ENCODE results near the gene KLHDC8A. TPM values are rescaled to one million over a fixed set of nuclear protein-coding genes. Genes with fewer than 3 reads are reported as not detected.

The KLHDC8A gene
- total and polyA plus RNA-seq, 2 of the 4 experiments (the other 2 are of a cell fraction) = not detected

GRCh38 chr1:205348554-205349487 lies 7.9 kb downstream of the KLHDC8A start (continued):
- no peak for TF ChIP-seq BHLHE40 (IDR thresholded peaks at IDR 0.05; ENCODE audit: low read depth, low read length)

DNA sequence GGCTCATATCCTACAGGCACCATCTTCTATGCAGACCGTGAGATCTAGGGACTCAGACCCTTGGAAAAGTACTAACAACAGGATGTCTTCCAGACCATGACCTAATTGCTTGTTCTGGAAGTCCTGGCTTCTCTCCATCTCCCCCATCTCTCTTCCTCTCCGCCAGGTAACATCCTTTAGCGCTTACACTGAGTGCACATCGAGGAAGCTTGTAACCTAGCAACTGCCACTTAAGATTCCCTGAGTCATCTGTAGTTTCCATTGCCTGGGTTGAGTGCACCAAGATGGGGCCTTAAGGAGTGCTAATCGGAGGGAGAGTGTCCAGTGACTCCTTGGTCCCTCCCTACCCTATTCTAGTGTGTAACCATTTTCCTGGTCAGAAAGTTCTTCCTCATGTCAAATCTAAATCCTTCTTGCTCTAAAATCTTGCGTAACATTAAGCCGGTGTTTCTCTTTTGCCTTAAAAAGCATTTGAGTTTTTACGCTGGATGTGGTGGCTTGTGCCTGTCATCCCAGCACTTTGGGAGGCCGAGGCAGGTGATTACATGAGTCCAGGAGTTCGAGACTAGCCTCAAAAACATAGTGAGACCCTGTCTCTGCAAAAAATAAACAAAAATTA lies 9.7 kb downstream of the KLHDC8A start:
- dilution Hi-C loops (cut with HindIII; ENCODE audit: low sequenced_read_pairs, unreplicated experiment) = no loop called here
- Histone ChIP-seq H2AK9ac (replicated peaks; ENCODE audit: low read depth, low read length, poor library complexity) (no peak overlapping the region), H3K4me3 (ENCODE audit: insufficient read depth, low read depth, low read length) (no peak overlapping the region), H3K23ac (ENCODE audit: low read depth, low read length) (no peak overlapping the region), H3K4me1 (ENCODE audit: control insufficient read depth, insufficient read depth, low read length) (no peaks in the 10 kb centered on the region), H2BK5ac (ENCODE audit: low read depth, low read length, poor library complexity, severe bottlenecking) (no peak overlapping the region), H2AFZ (replicated peaks; ENCODE audit: low read length, poor library complexity) (no peak overlapping the region), H4K20me1 (ENCODE audit: insufficient read depth, low read length) (no peaks in the 10 kb centered on the region), H3K9me3 (ENCODE audit: control insufficient read depth, insufficient read depth, low read length) (no peaks in the 10 kb centered on the region; the same call in 1 of the 2 replicates), H3K14ac (replicated peaks; ENCODE audit: low read depth, low read length) (no peak overlapping the region), H3K56ac (ENCODE audit: extremely low read depth, insufficient read depth, low read length) (no peak overlapping the region), H4K5ac (ENCODE audit: low read depth, low read length) (no peak overlapping the region), H4K8ac (ENCODE audit: low read depth in 2 of 2, low read length in 2 of 2) (no peak overlapping the region), H3K79me1 (ENCODE audit: low read depth in 1 of 2, low read length in 2 of 2) (no peaks in the 10 kb centered on the region), H3K18ac (ENCODE audit: low read depth, low read length) (no peak overlapping the region), H2AK5ac (ENCODE audit: low read depth, low read length) (no peak overlapping the region), H3K9me1 (ENCODE audit: insufficient read depth, low read length) (no peaks in the 10 kb centered on the region), H2BK20ac (ENCODE audit: low read depth, low read length) (no peak overlapping the region), H2BK120ac (ENCODE audit: low read depth, low read length) (no peak overlapping the region), H2BK15ac (ENCODE audit: low read depth, low read length) (no peak overlapping the region), H3K9ac (ENCODE audit: low read depth, low read length) (no peak overlapping the region), H4K91ac (ENCODE audit: insufficient read depth, low read depth, low read length) (no peak overlapping the region), H3K27me3 (ENCODE audit: control insufficient read depth, insufficient read depth, low read length) (peaks cover 82% of the 10 kb centered on the region), H3K4me2 (ENCODE audit: low read depth, low read length) (no peak overlapping the region), H3K27ac (ENCODE audit: insufficient read depth, low read length) (no peak overlapping the region), H3K4ac (ENCODE audit: low read depth, low read length) (no peak overlapping the region), H3K36me3 (ENCODE audit: control insufficient read depth, insufficient read depth, low read length) (no peaks in the 10 kb centered on the region)
- TF ChIP-seq CEBPB (IDR thresholded peaks at IDR 0.05; ENCODE audit: low read depth, low read length) (peak; percentile 80), RFX5 (IDR thresholded peaks at IDR 0.05; ENCODE audit: low read depth, low read length) (no peak)
- intact Hi-C loops (cut with micrococcal nuclease) = no loop called here
- in situ Hi-C loops (cut with MboI; ENCODE audit: low sequenced_read_pairs) = no loop called here
- ATAC-seq (ENCODE audit: low read depth) = no peak
- POLR2A ChIA-PET (ENCODE audit: unreplicated experiment) = no interaction called here
- no peak for DNase-seq
- CTCF ChIA-PET = interaction anchor here (0.6 kb wide), 1 partner anchor 11 kb away, joined by 4 read pairs; no protein-coding TSS in a partner anchor
- BruUV-seq (replicated peaks) = no TSS peak
- WGBS, 2 experiments (ENCODE audit: extremely low coverage in 2 of 2, insufficient read length in 1 of 2) = 73% methylated on average over 3 of the region's 10 CpGs; no CpG with 5 or more reads in 1 of the 2 experiments

Measured in IMR-90 (cell line).